GM23248 (cell line): ENCODE data around the gene ZBTB7C. TPM values are rescaled to one million over a fixed set of nuclear protein-coding genes. Genes with fewer than 3 reads are reported as not detected.

Source experiments
- DNase-seq: peaks from one replicate; pipeline ENCODE4 v3.0.0-alpha.2; 2015
- H2AFZ ChIP-seq: fragments of 200-600 bp; sonication (generic); 2 replicates; pipeline ENCODE4 v1.6.1; 2016; ENCODE audit warnings: antibody characterized with exemption
- H3F3A ChIP-seq: fragments of 200-600 bp; sonication (generic); 2 replicates; pipeline ENCODE4 v1.6.1; 2016; ENCODE audit warnings: mild to moderate bottlenecking, antibody characterized with exemption, mixed run types; ENCODE audit not compliant: insufficient read depth
- H3K27ac ChIP-seq: fragments of 200-600 bp; sonication (generic); 2 replicates; pipeline ENCODE4 v1.5.1; 2016; ENCODE audit warnings: mild to moderate bottlenecking
- H3K27me3 ChIP-seq: fragments of 200-600 bp; sonication (generic); replicated peaks from 2 replicates; pipeline ENCODE4 v1.6.1; 2016; ENCODE audit warnings: mild to moderate bottlenecking; ENCODE audit not compliant: insufficient read depth
- H3K36me3 ChIP-seq: fragments of 200-600 bp; sonication (generic); 2 replicates; pipeline ENCODE4 v1.6.1; 2016; ENCODE audit warnings: low read depth, mild to moderate bottlenecking
- H3K4me1 ChIP-seq: fragments of 200-600 bp; sonication (generic); 2 replicates; pipeline ENCODE4 v1.6.1; 2016; ENCODE audit warnings: mild to moderate bottlenecking; ENCODE audit not compliant: insufficient read depth
- H3K4me2 ChIP-seq: fragments of 200-600 bp; sonication (generic); one replicate; pipeline ENCODE4 v1.6.1; 2016; ENCODE audit warnings: mild to moderate bottlenecking; ENCODE audit not compliant: unreplicated experiment
- H3K4me3 ChIP-seq: fragments of 200-600 bp; sonication (generic); 2 replicates; pipeline ENCODE4 v1.5.1; 2016; ENCODE audit warnings: mild to moderate bottlenecking
- H3K79me2 ChIP-seq: fragments of 200-600 bp; sonication (generic); 2 replicates; pipeline ENCODE4 v1.6.1; 2016; ENCODE audit warnings: mild to moderate bottlenecking; ENCODE audit not compliant: insufficient read depth
- H3K9ac ChIP-seq: fragments of 200-600 bp; sonication (generic); 2 replicates; pipeline ENCODE4 v1.6.1; 2016; ENCODE audit warnings: mild to moderate bottlenecking
- H3K9me2 ChIP-seq: fragments of 200-600 bp; sonication (generic); 2 replicates; pipeline ENCODE4 v1.6.1; 2016; ENCODE audit warnings: mixed run types, mild to moderate bottlenecking, moderate library complexity; ENCODE audit not compliant: insufficient read depth
- H3K9me3 ChIP-seq: fragments of 200-600 bp; sonication (generic); one replicate; pipeline ENCODE4 v1.6.1; 2017; ENCODE audit warnings: low read depth
- H4K20me1 ChIP-seq: fragments of 200-600 bp; sonication (generic); 2 replicates; pipeline ENCODE4 v1.6.0; 2016; ENCODE audit not compliant: insufficient read depth
- EZH2 ChIP-seq: fragments of 200-600 bp; sonication (generic); IDR thresholded peaks from 2 replicates; pipeline ENCODE4 v1.6.1; 2018; ENCODE audit warnings: antibody characterized with exemption, mild to moderate bottlenecking; ENCODE audit not compliant: insufficient read depth, poor library complexity, severe bottlenecking
- EZH2phosphoT487 ChIP-seq: fragments of 200-600 bp; sonication (generic); IDR thresholded peaks from 2 replicates; pipeline ENCODE4 v1.6.1; 2018; ENCODE audit warnings: antibody characterized with exemption, moderate library complexity, mild to moderate bottlenecking, low read depth; ENCODE audit not compliant: insufficient read depth
- WGBS, 2 experiments: methylation state at CpG; one replicate each; pipeline ENCODE4 v1.1.6; 2015 to 2017; ENCODE audit warnings: low lambda C conversion rate in 2 of 2, low coverage in 1 of 2; ENCODE audit errors: missing lambda C conversion rate in 2 of 2; 5-methylcytosine and 5-hydroxymethylcytosine counted together
- in situ Hi-C: fragments of 300-500 bp; cut with MboI; formaldehyde crosslinking; loops from 2 replicates; pipeline ENCODE4 v1.15.0; 2020
- polyA plus RNA-seq: library from polyadenylated mRNA; unstranded; fragments of >200 nt; fragmentation: Nextera tagmentation; extraction: Ambion mirVana; gene quantifications from 2 replicates; pipeline ENCODE4 v1.2.1, GENCODE V29; 2016
- total RNA-seq: library from RNA; depleted of rRNA; stranded (reverse); fragments of >200 nt; shearing (Covaris generic); gene quantifications from 2 replicates; pipeline ENCODE4 v1.2.3, GENCODE V29; 2014

The ZBTB7C gene
- total and polyA plus RNA-seq, 2 experiments from 2014 or later = not detected

DNA sequence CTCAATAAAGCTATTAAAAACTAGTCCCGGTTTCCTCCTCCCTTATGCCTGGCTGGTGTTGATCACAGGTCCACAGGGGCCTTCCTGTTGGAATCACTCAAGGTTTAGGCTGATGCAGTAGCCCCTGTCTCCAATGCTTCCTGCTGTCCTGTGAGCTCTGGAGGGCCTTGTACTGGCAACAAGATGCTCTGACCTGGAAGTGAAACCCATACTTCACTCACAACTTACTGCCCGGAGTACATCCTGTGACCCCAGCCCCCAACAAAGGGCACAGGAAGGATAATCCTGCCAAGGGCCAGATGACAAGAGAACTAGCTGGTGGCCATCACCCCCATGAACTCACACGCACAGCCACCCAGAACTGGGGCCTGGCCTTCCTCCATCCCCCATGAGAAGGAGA is 50.3 kb downstream of the ZBTB7C start:
- Histone ChIP-seq H4K20me1 (no peaks in the 10 kb centered on the region), H3K4me3 (no peak overlapping the region), H3F3A (no peaks in the 10 kb centered on the region), H2AFZ (no peak overlapping the region), H3K9ac (no peak overlapping the region), H3K79me2 (no peaks in the 10 kb centered on the region), H3K36me3 (no peaks in the 10 kb centered on the region), H3K9me2 (no peaks in the 10 kb centered on the region), H3K9me3 (no peaks in the 10 kb centered on the region), H3K4me1 (no peaks in the 10 kb centered on the region), H3K27ac (no peak overlapping the region), H3K4me2 (no peak overlapping the region), H3K27me3 (peaks cover 21% of the 10 kb centered on the region)
- WGBS, 2 experiments = 70 to 77% methylated on average over 3 of the region's 3 CpGs
- no peak for TF ChIP-seq EZH2phosphoT487
- TF ChIP-seq EZH2 = no peak
- in situ Hi-C loops = no loop called here
- DNase-seq = no peak

DNA sequence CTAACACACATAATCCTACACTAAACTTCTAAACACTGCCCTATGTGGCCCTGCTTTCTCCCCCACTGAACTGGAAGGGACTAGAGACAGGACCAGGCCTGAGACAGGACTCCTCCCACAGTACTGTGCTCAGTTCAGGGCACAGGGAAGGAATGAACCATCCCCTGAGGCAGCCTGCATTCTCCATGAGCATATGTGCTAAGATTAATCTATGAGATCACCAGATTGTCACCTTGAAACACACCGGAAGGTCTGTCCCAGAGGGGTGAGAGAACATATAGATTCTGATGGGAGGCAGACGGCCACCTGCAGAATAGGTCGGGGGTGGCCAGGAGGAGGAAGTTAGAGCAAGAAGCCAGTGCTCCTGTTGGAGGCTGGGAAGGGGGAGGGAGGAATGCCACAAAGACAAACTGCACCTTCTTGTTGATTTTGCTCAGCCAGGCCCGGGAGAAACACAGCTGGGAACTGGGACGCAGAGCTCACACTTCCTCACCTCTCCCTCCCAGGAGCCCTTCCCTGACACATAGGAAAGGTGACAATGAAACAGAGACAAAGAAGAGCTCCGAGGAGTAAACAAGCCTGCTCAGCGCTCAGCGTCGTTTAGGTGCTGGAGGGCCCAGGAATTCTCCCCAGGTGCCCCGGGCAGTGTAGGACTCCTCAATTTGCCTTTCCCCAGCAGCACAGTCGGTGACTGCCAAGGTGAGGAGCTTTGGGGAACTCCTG is 52.1 kb downstream of the ZBTB7C start:
- no peaks in the 10 kb centered on the region for H3K9me3 ChIP-seq
- no peak overlapping the region for H3K4me2 ChIP-seq
- H4K20me1 ChIP-seq = no peaks in the 10 kb centered on the region
- H2AFZ ChIP-seq = no peak overlapping the region
- H3K9me2 ChIP-seq = no peaks in the 10 kb centered on the region
- no peaks in the 10 kb centered on the region for H3K4me1 ChIP-seq
- TF ChIP-seq EZH2phosphoT487 (no peak), EZH2 (no peak)
- peaks cover 27% of the 10 kb centered on the region for H3K27me3 ChIP-seq
- no peaks in the 10 kb centered on the region for H3K79me2 ChIP-seq
- in situ Hi-C loops = no loop called here
- no peaks in the 10 kb centered on the region for H3K36me3 ChIP-seq
- no peak overlapping the region for H3K9ac ChIP-seq
- 61 to 74% methylated on average over 11 of the region's 11 CpGs for WGBS, 2 experiments
- H3K27ac ChIP-seq = no peak overlapping the region
- no peak for DNase-seq
- H3K4me3 ChIP-seq = no peak overlapping the region
- H3F3A ChIP-seq = no peaks in the 10 kb centered on the region

DNA sequence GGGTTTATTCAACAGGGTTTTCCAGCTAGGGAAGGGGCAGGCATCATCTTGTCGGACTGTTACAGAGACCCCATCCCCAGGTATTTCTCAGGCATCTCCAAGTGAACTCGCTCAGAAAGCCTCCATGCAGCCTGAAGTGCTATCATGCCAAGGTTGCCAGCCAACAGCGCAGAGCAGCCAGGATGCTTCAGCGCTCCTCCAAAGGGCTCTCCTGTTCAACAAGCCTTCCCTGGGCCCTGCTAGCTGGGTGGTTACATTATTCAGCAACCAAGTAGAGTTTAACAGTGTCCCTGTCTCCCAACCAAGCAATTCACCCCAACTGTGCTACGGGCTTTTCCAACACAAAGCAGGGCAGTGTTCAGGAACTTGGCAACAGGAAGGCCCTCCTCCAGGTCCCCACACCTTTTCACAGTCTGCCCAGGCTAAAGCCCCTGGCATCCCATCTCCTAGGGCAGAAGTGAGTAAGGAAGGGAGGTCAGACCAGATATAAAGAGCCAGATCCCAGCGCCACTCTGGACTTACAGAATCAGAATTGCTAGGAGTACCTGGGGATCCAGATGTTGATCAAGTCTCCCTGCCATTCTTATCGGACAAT is 52.9 kb downstream of the ZBTB7C start:
- Histone ChIP-seq H3K27ac (no peak overlapping the region), H3K79me2 (no peaks in the 10 kb centered on the region), H3K9me3 (no peaks in the 10 kb centered on the region), H4K20me1 (no peaks in the 10 kb centered on the region), H3K36me3 (no peaks in the 10 kb centered on the region), H3F3A (no peaks in the 10 kb centered on the region), H2AFZ (no peak overlapping the region), H3K27me3 (peaks cover 32% of the 10 kb centered on the region), H3K4me2 (no peak overlapping the region), H3K4me3 (no peak overlapping the region), H3K9me2 (no peaks in the 10 kb centered on the region), H3K4me1 (no peaks in the 10 kb centered on the region), H3K9ac (no peak overlapping the region)
- in situ Hi-C loops = no loop called here
- 64 to 74% methylated on average over 7 of the region's 7 CpGs for WGBS, 2 experiments
- DNase-seq = no peak
- TF ChIP-seq EZH2phosphoT487 (no peak), EZH2 (no peak)

DNA sequence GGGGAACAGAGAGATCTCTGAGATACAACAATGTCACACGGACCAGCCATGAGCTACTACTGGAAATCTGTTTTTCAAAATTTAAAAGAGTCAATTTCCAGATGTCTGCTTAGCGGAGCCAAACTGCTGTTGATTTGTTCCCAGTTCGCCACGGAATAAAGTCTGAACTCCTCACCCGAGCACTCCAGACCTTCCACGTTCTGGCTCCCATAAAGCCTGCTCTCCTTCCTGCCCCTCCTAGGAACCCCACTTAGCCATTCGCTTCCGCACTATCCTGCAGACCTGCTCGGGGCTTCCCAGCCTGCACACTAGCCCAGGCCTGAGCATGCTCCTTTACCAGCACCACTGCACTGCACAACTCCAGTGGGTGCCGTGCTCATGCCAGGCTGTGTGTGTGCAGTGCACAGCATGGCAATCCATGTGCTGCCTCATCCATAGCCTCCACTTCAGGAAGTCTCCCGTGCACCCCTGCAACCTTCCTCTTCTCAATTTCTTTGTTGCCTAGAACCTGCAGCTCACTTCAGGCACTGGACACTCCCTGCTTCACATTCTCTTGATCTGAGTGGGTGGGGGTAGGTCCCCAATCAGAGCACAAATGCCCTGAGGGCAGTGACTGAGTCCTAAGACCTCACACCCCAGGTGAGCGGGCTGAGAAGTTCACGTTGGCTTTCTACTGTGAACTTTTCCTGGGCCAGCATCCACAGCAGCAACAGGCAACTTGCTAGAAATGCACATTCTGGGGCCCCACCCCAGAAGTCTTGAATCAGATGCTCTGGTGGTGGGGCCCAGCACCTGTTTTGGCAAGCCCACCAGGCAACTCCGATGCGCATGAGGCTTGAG is 53.7 kb downstream of the ZBTB7C start:
- Histone ChIP-seq H3K79me2 (no peaks in the 10 kb centered on the region), H3K27me3 (peaks cover 38% of the 10 kb centered on the region), H3K4me3 (no peak overlapping the region), H3K9ac (no peak overlapping the region), H4K20me1 (no peaks in the 10 kb centered on the region), H3K9me3 (no peaks in the 10 kb centered on the region), H3K4me2 (no peak overlapping the region), H3F3A (no peaks in the 10 kb centered on the region), H3K4me1 (no peaks in the 10 kb centered on the region), H3K9me2 (no peaks in the 10 kb centered on the region), H3K36me3 (no peaks in the 10 kb centered on the region), H2AFZ (no peak overlapping the region), H3K27ac (no peak overlapping the region)
- WGBS, 2 experiments = 37 to 42% methylated on average over 15 of the region's 15 CpGs
- in situ Hi-C loops = no loop called here
- DNase-seq = no peak
- TF ChIP-seq EZH2phosphoT487 (no peak), EZH2 (no peak)
